Spleen (tissue), 7 donors: Measurements from ENCODE around the gene TRMT1.

ENCODE experiments used
- CTCF ChIP-seq, 11 experiments: fragments of 200-600 bp in 7 of 11; fragments of 450-650 bp in 4 of 11; sonication (generic) in 4 of 11; IDR thresholded peaks in 8 of 11; conservative IDR thresholded peaks in 3 of 11; 1 replicate in 7 of 11; 2 replicates in 4 of 11; pipeline versions ENCODE4 v1.4.0 to v1.8.0; 2016 to 2021; ENCODE audit warnings: antibody characterized with exemption in 11 of 11, inconsistent platforms in 4 of 11, mild to moderate bottlenecking in 1 of 11
- POLR2A ChIP-seq, 3 donors: fragments of 450-650 bp; IDR thresholded peaks; one replicate each; pipeline ENCODE4 v1.5.1; 2017; ENCODE audit warnings: antibody characterized with exemption in 3 of 3, mild to moderate bottlenecking in 1 of 3
- donor health status: DM: no; HTN: no; CAD: no; lungs with moderate emphysema.
- donor health status: DM: no; HTN: no; CAD: no.
- donor health status: DM: no; HTN: no; CAD: no.

- TF ChIP-seq CTCF (IDR thresholded peaks at IDR 0.05 in 8 of 11, conservative IDR thresholded peaks at IDR 0.05 in 3 of 11) (peak in 5 of 11 experiments; percentile 1 to 51 (median 33)), POLR2A (IDR thresholded peaks at IDR 0.05) (no peak)
These were observed 37.2 kb upstream of the TRMT1 start for GRCh38 chr19:13153569-13154240.
